ENCODE results near the gene MARVELD1.

DNA sequence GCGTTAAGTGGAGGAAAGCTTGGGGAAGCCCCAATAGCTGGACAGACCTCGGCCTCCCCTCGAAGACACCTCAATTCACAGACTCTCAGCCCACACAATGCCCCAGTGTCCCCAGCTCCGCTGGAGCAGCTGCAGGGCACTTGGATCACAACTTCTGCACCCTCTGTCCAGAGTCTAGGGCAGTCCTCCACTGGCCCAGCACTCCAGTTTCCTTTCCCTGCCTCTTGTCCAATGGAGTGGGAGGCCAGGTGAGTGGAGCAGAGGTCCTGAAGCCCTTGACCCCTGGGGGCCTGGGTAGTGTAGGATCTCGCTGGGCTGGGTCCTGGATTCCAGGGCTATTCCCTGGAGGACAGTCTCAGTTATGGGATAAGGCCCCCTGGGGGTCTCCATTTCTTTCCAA lies 46.4 kb downstream of the MARVELD1 start:
- TF ChIP-seq CTCF (IDR thresholded peaks at IDR 0.05) = no peak
- TF ChIP-seq POLR2A (IDR thresholded peaks at IDR 0.05) = no peak
- TF ChIP-seq POLR2AphosphoS5 (IDR thresholded peaks at IDR 0.05) = no peak

All from prostate gland (tissue), 2 donors.